Lung (tissue), 12 donors: ENCODE measurements around the gene IL1RL1. TPM values are rescaled to one million over a fixed set of nuclear protein-coding genes. Genes with fewer than 3 reads are reported as not detected.

Experiments
- ATAC-seq: fragments of 200-7000 bp; cut with Tn5 transposase; one replicate; pipeline ENCODE4 v1.9.1; 2020; ENCODE audit warnings: moderate number of reproducible peaks; ENCODE audit not compliant: insufficient read depth, low FRiP score
- DNase-seq, 3 donors: peaks; one replicate each; pipeline ENCODE4 v3.0.0-alpha.2; 2013 to 2017
- H3K27ac ChIP-seq, 2 donors: one replicate each; pipeline ENCODE4 v1.5.1; 2013; ENCODE audit warnings: mild to moderate bottlenecking in 2 of 2, moderate library complexity in 2 of 2, control low read depth in 1 of 2, inconsistent platforms in 1 of 2, low read depth in 1 of 2, low read length in 1 of 2
- H3K27me3 ChIP-seq, 3 donors: one replicate each; pipeline ENCODE4 v1.5.1; 2013; ENCODE audit warnings: low read length in 2 of 3; ENCODE audit not compliant: control insufficient read depth in 3 of 3, insufficient read depth in 3 of 3
- H3K36me3 ChIP-seq, 4 donors: one replicate each; pipeline ENCODE4 v1.5.1; 2013; ENCODE audit warnings: low read length in 4 of 4, mild to moderate bottlenecking in 1 of 4, moderate library complexity in 1 of 4; ENCODE audit not compliant: control insufficient read depth in 4 of 4, insufficient read depth in 4 of 4
- H3K4me1 ChIP-seq, 5 donors: one replicate each; pipeline ENCODE4 v1.5.1; 2013; ENCODE audit warnings: low read length in 5 of 5, mild to moderate bottlenecking in 2 of 5, moderate library complexity in 1 of 5; ENCODE audit not compliant: control insufficient read depth in 5 of 5, insufficient read depth in 5 of 5
- H3K4me3 ChIP-seq: one replicate; pipeline ENCODE4 v1.5.1; 2013; ENCODE audit warnings: mild to moderate bottlenecking, control low read depth, moderate library complexity
- H3K9ac ChIP-seq, 2 donors: one replicate each; pipeline ENCODE4 v1.5.1; 2013; ENCODE audit warnings: low read length in 2 of 2, control low read depth in 1 of 2; ENCODE audit not compliant: insufficient read depth in 1 of 2
- H3K9me3 ChIP-seq, 4 donors: one replicate each; pipeline ENCODE4 v1.5.1; 2013; ENCODE audit warnings: low read length in 3 of 4, mild to moderate bottlenecking in 1 of 4, moderate library complexity in 1 of 4; ENCODE audit not compliant: control insufficient read depth in 4 of 4, insufficient read depth in 3 of 4
- WGBS, 2 donors: extraction: QIAGEN DNeasy Blood & Tissue Kit; methylation state at CpG; one replicate each; pipeline ENCODE4 v1.1.7; 2013; 5-methylcytosine and 5-hydroxymethylcytosine counted together
- polyA plus RNA-seq, 2 donors: library from polyadenylated mRNA; stranded (reverse); fragments of 200-250 nt; gene quantifications; one replicate each; pipeline ENCODE4 v1.2.1, GENCODE V29; 2013
- total RNA-seq, 2 donors: library from RNA; depleted of rRNA in 1 of 2; stranded (reverse); fragments of >200 nt in 1 of 2; gene quantifications; one replicate each; pipeline ENCODE4 v1.2.1, GENCODE V29; 2014 to 2021
- TF ChIP-seq, protein P1 (sequence below): IDR thresholded peaks from 2 replicates; pipeline ENCODE4 v1.5.1; 2012; ENCODE audit warnings: mild to moderate bottlenecking; ENCODE audit errors: control extremely low read depth, extremely low read depth
- donor health status: control.
- donor health status: control.
- donor health status: Bipolar disorder and iron deficiency.
- donor health status: healthy.
- donor health status: DM: yes; HTN: yes; CAD: no.

IL1RL1 gene
- total and polyA plus RNA-seq, 4 donors: 1.5 to 383 (median 77.8) TPM

DNA sequence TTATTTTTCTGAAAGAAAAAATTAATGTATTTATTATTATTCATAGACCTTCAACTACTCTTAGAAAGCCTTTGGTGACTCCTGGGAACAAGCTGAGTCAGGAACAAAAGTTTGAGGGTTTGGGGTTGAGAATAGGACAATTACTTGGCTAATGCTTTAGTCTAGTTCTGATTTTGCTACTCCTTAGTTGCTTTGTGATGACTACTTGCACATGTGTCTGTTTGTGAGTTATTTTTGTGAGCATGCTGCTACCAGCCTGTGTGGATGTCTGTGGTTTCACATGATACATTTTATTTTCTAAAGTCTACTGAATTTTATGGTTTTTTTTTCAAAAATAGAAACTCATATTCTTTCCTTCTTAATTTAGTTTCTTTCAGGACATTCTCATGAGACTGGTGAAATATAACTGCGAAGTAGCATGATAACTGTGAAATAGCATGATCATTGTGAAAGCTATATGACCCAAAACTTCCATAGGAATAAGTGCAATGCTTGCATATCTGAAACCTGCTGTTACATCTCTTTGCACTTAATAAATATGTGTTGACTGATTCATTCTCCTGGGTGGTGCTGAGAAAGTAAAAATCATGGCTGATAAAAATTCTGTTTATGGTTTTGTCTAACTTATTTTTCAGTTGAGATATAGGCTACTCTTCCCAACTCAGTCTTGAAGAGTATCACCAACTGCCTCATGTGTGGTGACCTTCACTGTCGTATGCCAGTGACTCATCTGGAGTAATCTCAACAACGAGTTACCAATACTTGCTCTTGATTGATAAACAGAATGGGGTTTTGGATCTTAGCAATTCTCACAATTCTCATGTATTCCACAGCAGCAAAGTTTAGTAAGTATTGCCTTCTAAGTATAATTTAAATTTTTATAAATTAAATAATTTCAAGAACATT is 26.4 kb downstream of the IL1RL1 start:
- WGBS, 2 donors: 64 to 80% methylated on average over 3 of the region's 3 CpGs
- Histone ChIP-seq H3K9ac (no peak overlapping the region), H3K27me3 (no peaks in the 10 kb centered on the region), H3K27ac (peak overlapping the region in 1 of 2 donors; percentile 9), H3K4me3 (peak overlapping the region; percentile 27), H3K36me3 (no peaks in the 10 kb centered on the region), H3K9me3 (no peaks in the 10 kb centered on the region), H3K4me1 (peaks cover 0 to 14% (median 3%) of the 10 kb centered on the region in 5 donors)
- ATAC-seq: no peak
- TF ChIP-seq, protein P1, sequence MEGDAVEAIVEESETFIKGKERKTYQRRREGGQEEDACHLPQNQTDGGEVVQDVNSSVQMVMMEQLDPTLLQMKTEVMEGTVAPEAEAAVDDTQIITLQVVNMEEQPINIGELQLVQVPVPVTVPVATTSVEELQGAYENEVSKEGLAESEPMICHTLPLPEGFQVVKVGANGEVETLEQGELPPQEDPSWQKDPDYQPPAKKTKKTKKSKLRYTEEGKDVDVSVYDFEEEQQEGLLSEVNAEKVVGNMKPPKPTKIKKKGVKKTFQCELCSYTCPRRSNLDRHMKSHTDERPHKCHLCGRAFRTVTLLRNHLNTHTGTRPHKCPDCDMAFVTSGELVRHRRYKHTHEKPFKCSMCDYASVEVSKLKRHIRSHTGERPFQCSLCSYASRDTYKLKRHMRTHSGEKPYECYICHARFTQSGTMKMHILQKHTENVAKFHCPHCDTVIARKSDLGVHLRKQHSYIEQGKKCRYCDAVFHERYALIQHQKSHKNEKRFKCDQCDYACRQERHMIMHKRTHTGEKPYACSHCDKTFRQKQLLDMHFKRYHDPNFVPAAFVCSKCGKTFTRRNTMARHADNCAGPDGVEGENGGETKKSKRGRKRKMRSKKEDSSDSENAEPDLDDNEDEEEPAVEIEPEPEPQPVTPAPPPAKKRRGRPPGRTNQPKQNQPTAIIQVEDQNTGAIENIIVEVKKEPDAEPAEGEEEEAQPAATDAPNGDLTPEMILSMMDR: no peak
- DNase-seq: peak in 2 of 3 donors; percentile 56 to 61

DNA sequence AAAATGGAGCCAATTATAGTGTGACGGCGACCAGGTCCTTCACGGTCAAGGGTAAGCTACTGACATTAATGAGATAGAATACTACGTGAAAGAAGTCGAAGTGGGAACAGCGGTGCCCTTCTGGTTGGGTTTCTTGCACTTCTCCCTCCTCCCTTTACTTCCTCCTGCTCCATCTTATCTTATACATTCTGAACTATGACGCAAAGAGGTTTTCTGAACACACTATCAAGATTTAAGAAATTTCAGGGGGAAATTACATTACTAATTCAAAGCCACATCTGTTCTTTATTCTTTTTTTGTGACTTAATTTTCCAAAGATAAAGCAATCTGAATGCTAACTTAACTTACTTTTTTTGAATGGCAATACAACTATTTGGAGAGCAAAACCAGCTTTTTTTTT is 29.4 kb downstream of the IL1RL1 start:
- Histone ChIP-seq H3K36me3 (peaks cover 0 to 4% (median 0%) of the 10 kb centered on the region in 4 donors), H3K9ac (no peak overlapping the region), H3K27ac (no peak overlapping the region), H3K4me3 (no peak overlapping the region), H3K9me3 (no peaks in the 10 kb centered on the region), H3K4me1 (peaks cover 0 to 12% (median 3%) of the 10 kb centered on the region in 5 donors), H3K27me3 (no peaks in the 10 kb centered on the region)
- TF ChIP-seq, protein P1: no peak
- 59 to 82% methylated on average over 7 of the region's 7 CpGs for WGBS, 2 donors
- no peak for ATAC-seq
- no peak for DNase-seq

DNA sequence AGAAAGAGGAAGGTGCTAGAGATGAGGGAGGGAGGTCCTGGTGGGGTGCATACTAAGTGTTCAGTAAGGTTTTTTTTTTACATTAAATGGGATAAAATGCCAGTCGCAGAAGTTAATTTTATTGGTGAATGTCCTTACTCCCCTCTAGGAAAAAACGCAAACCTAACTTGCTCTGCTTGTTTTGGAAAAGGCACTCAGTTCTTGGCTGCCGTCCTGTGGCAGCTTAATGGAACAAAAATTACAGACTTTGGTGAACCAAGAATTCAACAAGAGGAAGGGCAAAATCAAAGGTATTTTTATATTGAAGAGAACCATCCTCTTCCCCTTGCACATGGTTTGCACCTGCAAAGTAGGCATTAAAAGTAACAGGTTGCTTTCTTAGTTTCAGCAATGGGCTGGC is 31.5 kb downstream of the IL1RL1 start:
- no peak overlapping the region for H3K27ac ChIP-seq
- 54 to 82% methylated on average over 3 of the region's 3 CpGs for WGBS, 2 donors
- H3K36me3 ChIP-seq: peaks cover 0 to 4% (median 0%) of the 10 kb centered on the region in 4 donors
- no peaks in the 10 kb centered on the region for H3K9me3 ChIP-seq
- no peak overlapping the region for H3K4me3 ChIP-seq
- no peaks in the 10 kb centered on the region for H3K27me3 ChIP-seq
- TF ChIP-seq, protein P1: no peak
- no peak overlapping the region for H3K9ac ChIP-seq
- ATAC-seq (no peak), DNase-seq (peak in 2 of 3 donors; percentile 34 to 70)
- H3K4me1 ChIP-seq: peaks cover 0 to 2% (median 0%) of the 10 kb centered on the region in 5 donors
